Measurements from ENCODE around the gene FAM237B. TPM values are rescaled to one million over a fixed set of nuclear protein-coding genes. Genes with fewer than 3 reads are reported as not detected.

Gene FAM237B
- total RNA-seq, 2 experiments from 2014 or later, result not detected

DNA sequence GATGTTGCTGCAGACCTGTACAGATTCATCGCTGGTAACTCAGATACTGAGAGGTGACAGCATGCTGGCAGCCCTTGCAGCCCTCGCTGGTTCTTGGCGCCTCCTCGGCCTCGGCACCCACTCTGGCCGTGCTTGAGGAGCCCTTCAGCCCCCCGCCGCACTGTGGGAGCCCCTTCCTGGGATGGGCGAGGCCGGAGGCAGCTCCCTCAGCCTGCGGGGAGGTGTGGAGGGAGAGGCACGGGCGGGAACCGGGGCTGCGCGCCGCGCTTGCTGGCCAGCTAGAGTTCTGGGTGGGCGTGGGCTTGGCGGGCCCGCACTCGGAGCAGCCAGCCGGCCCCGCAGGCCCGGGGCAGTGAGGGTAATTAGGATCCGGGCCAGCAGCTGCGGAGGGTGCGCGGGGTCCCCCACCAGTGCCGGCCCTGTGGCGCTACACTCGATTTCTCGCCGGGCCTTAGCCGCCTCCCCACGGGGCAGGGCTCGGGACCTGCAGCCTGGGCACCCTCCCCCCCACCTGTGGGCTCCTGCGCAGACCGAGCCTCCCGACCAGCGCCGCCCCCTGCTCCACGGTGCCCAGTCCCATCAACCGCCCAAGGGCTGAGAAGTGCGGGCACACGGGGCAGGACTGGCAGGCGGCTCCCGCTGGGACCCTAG lies 13.2 kb upstream of the FAM237B start:
- H3K27ac Mint-ChIP-seq, result no peak overlapping the region
- H3K9me3 Mint-ChIP-seq, result peaks cover 3% of the 10 kb centered on the region
- DNase-seq, result no peak
- peaks cover 8% of the 10 kb centered on the region for H3K27me3 Mint-ChIP-seq
- POLR2A ChIA-PET, result no interaction called here
- intact Hi-C loops (cut with micrococcal nuclease), result no loop called here
- H3K36me3 Mint-ChIP-seq, result no peaks in the 10 kb centered on the region
- CTCF ChIA-PET, result interaction anchor here (1.0 kb wide), 1 partner anchor 23 kb away, joined by 3 read pairs; no protein-coding TSS in a partner anchor
- H3K4me3 Mint-ChIP-seq, result no peak overlapping the region
- no peaks in the 10 kb centered on the region for H3K4me1 Mint-ChIP-seq (ENCODE audit: low read depth)

GRCh38 chr7:90326500-90326899 lies 5.4 kb upstream of the FAM237B start:
- Mint-ChIP-seq H3K9me3 (no peaks in the 10 kb centered on the region), H3K27me3 (peaks cover 23% of the 10 kb centered on the region), H3K4me1 (ENCODE audit: low read depth) (peaks cover 2% of the 10 kb centered on the region), H3K4me3 (no peak overlapping the region), H3K36me3 (no peaks in the 10 kb centered on the region), H3K27ac (no peak overlapping the region)
- ChIA-PET CTCF (interaction anchor here (1.1 kb wide), 1 partner anchor 19 kb away, joined by 3 read pairs; the partner anchor contains the start of gene GTPBP10), POLR2A (no interaction called here)
- no peak for DNase-seq
- intact Hi-C loops (cut with micrococcal nuclease), result no loop called here

DNA sequence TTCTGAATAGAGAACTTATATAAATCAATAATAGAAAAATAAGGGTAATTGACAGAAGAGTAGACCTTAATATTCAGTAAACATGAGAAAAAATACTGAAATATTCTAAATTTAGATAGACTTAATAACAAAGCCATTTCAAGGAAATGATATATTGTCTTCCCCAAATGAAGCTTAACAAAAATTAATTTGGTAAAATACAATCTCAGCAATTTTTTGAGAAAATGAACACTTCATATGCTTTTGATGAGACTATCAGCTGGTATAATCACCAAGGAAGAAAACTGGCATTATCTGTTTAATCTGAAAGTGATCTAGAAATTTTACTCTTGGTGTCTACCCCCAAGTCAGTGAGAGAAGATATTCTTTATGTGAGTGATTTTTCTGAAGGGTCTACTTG lies 1.7 kb upstream of the FAM237B start:
- no peak overlapping the region for H3K27ac Mint-ChIP-seq
- intact Hi-C loops (cut with micrococcal nuclease), result no loop called here
- peaks cover 11% of the 10 kb centered on the region for H3K4me1 Mint-ChIP-seq (ENCODE audit: low read depth)
- POLR2A ChIA-PET, result no interaction called here
- H3K27me3 Mint-ChIP-seq, result peaks cover 36% of the 10 kb centered on the region
- CTCF ChIA-PET, result interaction anchor here (2.3 kb wide), 1 partner anchor 23 kb away, joined by 6 read pairs; no protein-coding TSS in a partner anchor
- no peak overlapping the region for H3K4me3 Mint-ChIP-seq
- H3K9me3 Mint-ChIP-seq, result no peaks in the 10 kb centered on the region
- no peaks in the 10 kb centered on the region for H3K36me3 Mint-ChIP-seq
- no peak for DNase-seq

- intact Hi-C loops (cut with micrococcal nuclease), result no loop called here
- Mint-ChIP-seq H3K4me3 (no peak overlapping the region), H3K27ac (no peak overlapping the region), H3K4me1 (ENCODE audit: low read depth) (peaks cover 11% of the 10 kb centered on the region), H3K9me3 (no peaks in the 10 kb centered on the region), H3K36me3 (no peaks in the 10 kb centered on the region), H3K27me3 (peaks cover 40% of the 10 kb centered on the region)
- ChIA-PET POLR2A (no interaction called here), CTCF (interaction anchor here (0.6 to 2.3 kb wide), 2 partner anchors 25 to 932 kb away, joined by 3 to 6 read pairs; no protein-coding TSS in a partner anchor)
- no peak for DNase-seq
Measured at GRCh38 chr7:90320418-90320800, 695 bp downstream of the FAM237B start.

DNA sequence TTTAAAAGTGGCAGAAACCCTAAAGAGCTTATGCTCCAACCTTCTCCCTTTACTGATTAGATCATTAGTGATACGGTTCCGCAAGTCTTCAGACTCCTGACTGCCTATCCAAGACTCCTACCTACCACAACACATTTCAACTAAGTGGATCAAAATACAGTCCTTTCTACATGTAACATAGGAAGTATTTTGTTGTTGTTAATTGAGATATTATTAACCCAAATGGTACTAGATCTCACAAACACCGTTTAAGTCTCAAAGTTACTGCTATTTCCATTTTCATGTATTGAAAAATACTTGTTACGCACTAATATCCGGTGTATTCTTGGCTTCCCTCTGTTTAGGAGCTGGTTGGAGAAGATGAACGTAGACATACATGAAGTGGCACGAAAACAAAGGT lies 1.1 kb downstream of the FAM237B start:
- ChIA-PET POLR2A (no interaction called here), CTCF (interaction anchor here (0.6 kb wide), 1 partner anchor 932 kb away, joined by 3 read pairs; no protein-coding TSS in a partner anchor)
- Mint-ChIP-seq H3K27ac (no peak overlapping the region), H3K4me3 (no peak overlapping the region), H3K9me3 (no peaks in the 10 kb centered on the region), H3K27me3 (peaks cover 40% of the 10 kb centered on the region), H3K36me3 (no peaks in the 10 kb centered on the region), H3K4me1 (ENCODE audit: low read depth) (peaks cover 11% of the 10 kb centered on the region)
- DNase-seq, result no peak
- intact Hi-C loops (cut with micrococcal nuclease), result no loop called here

GRCh38 chr7:90313907-90314306 lies 7.2 kb downstream of the FAM237B start:
- Mint-ChIP-seq H3K4me3 (no peak overlapping the region), H3K9me3 (no peaks in the 10 kb centered on the region), H3K27me3 (peaks cover 7% of the 10 kb centered on the region), H3K27ac (no peak overlapping the region), H3K4me1 (ENCODE audit: low read depth) (no peaks in the 10 kb centered on the region), H3K36me3 (no peaks in the 10 kb centered on the region)
- ChIA-PET POLR2A (no interaction called here), CTCF (interaction anchor here (3.8 kb wide), 1 partner anchor 114 kb away, joined by 35 read pairs; no protein-coding TSS in a partner anchor)
- intact Hi-C loops (cut with micrococcal nuclease), result loop anchor here (5.0 kb wide), 1 partner anchor 98 kb away; no protein-coding TSS in a partner anchor
- no peak for DNase-seq

- H3K4me1 Mint-ChIP-seq (ENCODE audit: low read depth), result no peaks in the 10 kb centered on the region
- H3K4me3 Mint-ChIP-seq, result no peak overlapping the region
- no peak overlapping the region for H3K27ac Mint-ChIP-seq
- H3K36me3 Mint-ChIP-seq, result no peaks in the 10 kb centered on the region
- intact Hi-C loops (cut with micrococcal nuclease), result loop anchor here (1.0 to 5.0 kb wide), 2 partner anchors 100 to 116 kb away; no protein-coding TSS in a partner anchor
- ChIA-PET POLR2A (no interaction called here), CTCF (interaction anchor here (0.7 to 3.8 kb wide), 8 partner anchors 48 to 119 kb away, joined by 3 to 35 read pairs (median 4); partner anchors contain the start of gene CLDN12)
- no peaks in the 10 kb centered on the region for H3K9me3 Mint-ChIP-seq
- peaks cover 7% of the 10 kb centered on the region for H3K27me3 Mint-ChIP-seq
- DNase-seq, result no peak
Measured at GRCh38 chr7:90312745-90313144, 8.4 kb downstream of the FAM237B start.

- no peak overlapping the region for H3K27ac Mint-ChIP-seq
- no peaks in the 10 kb centered on the region for H3K4me1 Mint-ChIP-seq (ENCODE audit: low read depth)
- CTCF ChIA-PET, result interaction anchor here (1.2 kb wide), 1 partner anchor 24 kb away, joined by 3 read pairs; no protein-coding TSS in a partner anchor
- peaks cover 3% of the 10 kb centered on the region for H3K27me3 Mint-ChIP-seq
- no peaks in the 10 kb centered on the region for H3K36me3 Mint-ChIP-seq
- DNase-seq, result no peak
- intact Hi-C loops (cut with micrococcal nuclease), result loop anchor here (5.0 kb wide), 1 partner anchor 101 kb away; no protein-coding TSS in a partner anchor
- no peak overlapping the region for H3K4me3 Mint-ChIP-seq
- POLR2A ChIA-PET, result no interaction called here
- no peaks in the 10 kb centered on the region for H3K9me3 Mint-ChIP-seq
Measured at GRCh38 chr7:90311175-90311574, 9.9 kb downstream of the FAM237B start.

DNA sequence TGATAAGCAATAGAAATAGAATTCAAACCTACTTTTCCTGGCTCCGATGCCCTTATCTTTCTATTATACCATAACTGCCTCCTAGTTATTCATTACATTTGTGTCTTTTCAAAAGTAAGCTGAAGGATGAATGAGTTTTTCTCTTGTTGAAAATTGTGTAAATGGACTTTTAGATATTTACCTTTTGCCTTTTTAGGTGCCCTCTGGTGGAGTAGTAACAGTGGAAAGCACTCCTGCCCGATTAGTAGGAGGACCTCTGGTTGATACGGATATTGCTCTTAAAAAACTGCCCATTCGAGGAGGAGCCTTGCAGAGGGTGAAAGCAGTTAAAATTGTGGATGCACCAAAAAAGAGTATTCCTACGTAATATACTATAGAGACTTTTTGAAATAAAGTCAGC lies 11.2 kb downstream of the FAM237B start:
- Mint-ChIP-seq H3K27me3 (peaks cover 3% of the 10 kb centered on the region), H3K9me3 (no peaks in the 10 kb centered on the region), H3K27ac (no peak overlapping the region), H3K4me3 (no peak overlapping the region), H3K36me3 (no peaks in the 10 kb centered on the region), H3K4me1 (ENCODE audit: low read depth) (no peaks in the 10 kb centered on the region)
- intact Hi-C loops (cut with micrococcal nuclease), result loop anchor here (5.0 kb wide), 1 partner anchor 102 kb away; no protein-coding TSS in a partner anchor
- ChIA-PET CTCF (interaction anchor here (1.6 kb wide), 1 partner anchor 118 kb away, joined by 6 read pairs; no protein-coding TSS in a partner anchor), POLR2A (no interaction called here)
- no peak for DNase-seq

DNA sequence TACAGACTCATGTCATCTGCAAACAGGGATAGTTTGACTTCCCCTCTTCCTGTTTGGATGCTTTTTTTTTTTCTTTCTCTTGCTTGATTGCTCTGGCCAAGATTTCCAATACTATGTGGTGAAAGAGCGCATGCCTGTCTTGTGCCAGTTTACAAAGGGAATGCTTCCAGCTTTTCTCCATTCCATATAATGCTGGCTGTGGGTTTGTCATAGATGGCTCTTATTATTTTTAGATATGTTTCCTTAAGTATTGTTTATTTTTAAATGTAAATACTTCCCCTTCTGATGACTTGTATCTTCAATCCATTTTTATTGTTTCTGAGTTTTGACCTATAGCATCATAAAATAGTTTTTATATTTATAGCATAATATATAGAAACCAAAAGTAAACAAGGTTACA lies 17.9 kb downstream of the FAM237B start:
- no peaks in the 10 kb centered on the region for H3K4me1 Mint-ChIP-seq (ENCODE audit: low read depth)
- POLR2A ChIA-PET, result no interaction called here

GRCh38 chr7:90298145-90299038 lies 22.7 kb downstream of the FAM237B start:
- intact Hi-C loops (cut with micrococcal nuclease), result loop anchor here (1.0 kb wide), 1 partner anchor 144 kb away; the partner anchor contains the start of gene STEAP1

More for the DNA sequence above, 17.9 kb downstream of the FAM237B start:
- no peaks in the 10 kb centered on the region for H3K36me3 Mint-ChIP-seq
- CTCF ChIA-PET, result interaction anchor here (0.8 to 1.8 kb wide), 3 partner anchors 9 to 149 kb away, joined by 3 to 4 read pairs (median 3); partner anchors contain the start of gene STEAP1
- intact Hi-C loops (cut with micrococcal nuclease), result no loop called here
- DNase-seq, result no peak
- H3K4me3 Mint-ChIP-seq, result no peak overlapping the region
- no peaks in the 10 kb centered on the region for H3K9me3 Mint-ChIP-seq
- H3K27ac Mint-ChIP-seq, result no peak overlapping the region
- H3K27me3 Mint-ChIP-seq, result peaks cover 4% of the 10 kb centered on the region

More at GRCh38 chr7:90298145-90299038, 22.7 kb downstream of the FAM237B start:
- POLR2A ChIA-PET, result no interaction called here
- no peaks in the 10 kb centered on the region for H3K36me3 Mint-ChIP-seq
- H3K27ac Mint-ChIP-seq, result no peak overlapping the region
- DNase-seq, result no peak
- H3K9me3 Mint-ChIP-seq, result peaks cover 2% of the 10 kb centered on the region
- CTCF ChIA-PET, result interaction anchor here (1.0 to 1.3 kb wide), 3 partner anchors 9 to 129 kb away, joined by 3 to 4 read pairs (median 3); no protein-coding TSS in a partner anchor
- peaks cover under 1% of the 10 kb centered on the region for H3K27me3 Mint-ChIP-seq
- H3K4me3 Mint-ChIP-seq, result no peak overlapping the region
- H3K4me1 Mint-ChIP-seq (ENCODE audit: low read depth), result no peaks in the 10 kb centered on the region
